ENCODE results near the gene CD101.
A peak's percentile ranks its signal among the peaks of the same experiment; 100 is the strongest.

Gene CD101

GRCh38 chr1:117008656-117009055, 7.1 kb downstream of the CD101 start:
- no peak for FAIRE-seq
- DNase-seq (ENCODE audit: insufficient read length, low spot score): no peak
- TF ChIP-seq TAF1 (IDR thresholded peaks at IDR 0.05; ENCODE audit: low read depth, low read length): no peak
- no peak for TF ChIP-seq POU2F2 (IDR thresholded peaks at IDR 0.05; ENCODE audit: low read depth, low read length)
- TF ChIP-seq SPI1 (IDR thresholded peaks at IDR 0.05; ENCODE audit: low read depth, low read length): no peak
- no peak for TF ChIP-seq POLR2A (IDR thresholded peaks at IDR 0.05; ENCODE audit: low read depth, low read length)
- TF ChIP-seq PAX5 (IDR thresholded peaks at IDR 0.05; ENCODE audit: insufficient read depth, low read length, severe bottlenecking): no peak
- TF ChIP-seq POLR2AphosphoS5 (IDR thresholded peaks at IDR 0.05; ENCODE audit: low read depth, low read length): no peak

DNA sequence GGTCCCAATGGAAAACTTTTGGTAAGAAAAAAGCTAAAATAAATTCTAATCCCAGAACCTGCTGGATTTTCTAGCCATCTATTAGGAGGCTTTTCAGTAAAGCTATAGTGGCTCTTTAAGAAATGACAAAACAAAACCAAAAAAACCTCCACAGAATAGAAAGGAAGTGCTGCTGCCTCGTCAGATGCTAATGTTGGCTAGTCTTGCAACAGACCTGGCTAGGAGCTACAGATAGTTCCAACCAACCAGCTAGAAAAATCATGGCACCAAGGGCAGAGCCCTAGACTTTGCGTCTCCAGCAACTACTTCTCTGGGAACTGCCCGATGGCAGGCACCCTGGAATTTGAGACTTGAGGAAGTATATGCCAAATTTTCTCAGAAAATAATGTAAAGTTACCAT, 7.6 kb downstream of the CD101 start:
- DNase-seq (ENCODE audit: insufficient read length, low spot score): no peak

GRCh38 chr1:117010310-117010969, 8.9 kb downstream of the CD101 start:
- no peak for TF ChIP-seq POU2F2 (IDR thresholded peaks at IDR 0.05; ENCODE audit: low read depth, low read length)
- no peak for TF ChIP-seq POLR2A (IDR thresholded peaks at IDR 0.05; ENCODE audit: low read depth, low read length)
- no peak for TF ChIP-seq SPI1 (IDR thresholded peaks at IDR 0.05; ENCODE audit: low read depth, low read length)
- no peak for TF ChIP-seq POLR2AphosphoS5 (IDR thresholded peaks at IDR 0.05; ENCODE audit: low read depth, low read length)
- no peak for TF ChIP-seq PAX5 (IDR thresholded peaks at IDR 0.05; ENCODE audit: insufficient read depth, low read length, severe bottlenecking)
- no peak for TF ChIP-seq TAF1 (IDR thresholded peaks at IDR 0.05; ENCODE audit: low read depth, low read length)
- FAIRE-seq (no peak), DNase-seq (ENCODE audit: insufficient read length, low spot score) (no peak)

More for the DNA sequence above, 7.6 kb downstream of the CD101 start:
- TF ChIP-seq SPI1 (IDR thresholded peaks at IDR 0.05; ENCODE audit: low read depth, low read length) (0 out of 2 replicates have a peak, but pooled peaks have one; percentile 14), TAF1 (IDR thresholded peaks at IDR 0.05; ENCODE audit: low read depth, low read length) (no peak)
- no peak for FAIRE-seq

DNA sequence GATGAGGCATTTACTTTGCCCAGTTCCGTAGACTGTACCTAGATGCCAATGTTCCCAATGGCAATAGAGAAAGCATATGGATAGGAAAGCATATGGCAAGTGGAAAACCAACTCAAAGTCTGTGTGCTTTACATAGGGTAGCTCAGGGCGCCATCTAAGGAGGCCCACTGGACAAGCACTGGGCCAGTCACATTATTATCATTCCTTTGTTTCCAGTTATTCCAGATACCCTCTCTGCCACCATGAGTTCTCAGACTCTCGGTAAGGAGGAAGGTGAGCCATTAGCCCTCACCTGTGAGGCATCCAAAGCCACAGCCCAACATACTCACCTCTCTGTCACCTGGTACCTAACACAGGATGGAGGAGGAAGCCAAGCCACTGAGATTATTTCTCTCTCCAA, 9.8 kb downstream of the CD101 start:
- FAIRE-seq (no peak), DNase-seq (ENCODE audit: insufficient read length, low spot score) (no peak)
- TF ChIP-seq TAF1 (IDR thresholded peaks at IDR 0.05; ENCODE audit: low read depth, low read length) (no peak), POU2F2 (IDR thresholded peaks at IDR 0.05; ENCODE audit: low read depth, low read length) (no peak), POLR2AphosphoS5 (IDR thresholded peaks at IDR 0.05; ENCODE audit: low read depth, low read length) (no peak), SPI1 (IDR thresholded peaks at IDR 0.05; ENCODE audit: low read depth, low read length) (no peak), PAX5 (IDR thresholded peaks at IDR 0.05; ENCODE audit: insufficient read depth, low read length, severe bottlenecking) (no peak), POLR2A (IDR thresholded peaks at IDR 0.05; ENCODE audit: low read depth, low read length) (no peak)

DNA sequence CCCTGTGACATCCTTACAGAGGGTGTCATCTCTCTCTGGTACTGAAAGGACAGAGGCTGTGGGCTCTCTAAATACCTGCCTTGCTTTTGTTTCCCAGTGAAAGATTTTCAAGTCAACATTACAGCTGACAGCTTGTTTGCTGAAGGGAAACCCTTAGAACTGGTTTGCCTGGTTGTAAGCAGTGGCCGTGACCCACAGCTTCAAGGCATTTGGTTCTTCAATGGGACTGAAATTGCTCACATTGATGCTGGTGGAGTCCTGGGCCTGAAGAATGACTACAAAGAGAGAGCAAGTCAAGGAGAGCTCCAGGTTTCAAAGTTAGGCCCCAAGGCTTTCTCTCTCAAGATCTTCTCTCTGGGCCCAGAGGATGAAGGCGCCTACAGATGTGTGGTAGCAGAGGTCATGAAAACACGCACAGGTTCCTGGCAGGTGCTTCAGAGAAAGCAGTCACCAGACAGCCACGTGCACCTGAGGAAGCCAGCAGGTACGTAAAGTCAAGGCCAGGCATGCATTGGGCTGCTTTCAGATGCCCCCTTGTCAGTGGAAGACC, 11.8 kb downstream of the CD101 start:
- FAIRE-seq: no peak
- no peak for TF ChIP-seq SPI1 (IDR thresholded peaks at IDR 0.05; ENCODE audit: low read depth, low read length)
- no peak for TF ChIP-seq TAF1 (IDR thresholded peaks at IDR 0.05; ENCODE audit: low read depth, low read length)
- DNase-seq (ENCODE audit: insufficient read length, low spot score): no peak

GRCh38 chr1:117014209-117014608, 12.6 kb downstream of the CD101 start:
- no peak for FAIRE-seq
- no peak for DNase-seq (ENCODE audit: insufficient read length, low spot score)
- no peak for TF ChIP-seq TAF1 (IDR thresholded peaks at IDR 0.05; ENCODE audit: low read depth, low read length)
- TF ChIP-seq PAX5 (IDR thresholded peaks at IDR 0.05; ENCODE audit: insufficient read depth, low read length, severe bottlenecking): no peak
- no peak for TF ChIP-seq POLR2AphosphoS5 (IDR thresholded peaks at IDR 0.05; ENCODE audit: low read depth, low read length)
- TF ChIP-seq POU2F2 (IDR thresholded peaks at IDR 0.05; ENCODE audit: low read depth, low read length): no peak
- TF ChIP-seq SPI1 (IDR thresholded peaks at IDR 0.05; ENCODE audit: low read depth, low read length): no peak
- no peak for TF ChIP-seq POLR2A (IDR thresholded peaks at IDR 0.05; ENCODE audit: low read depth, low read length)

GRCh38 chr1:117015724-117016123, 14.2 kb downstream of the CD101 start:
- TF ChIP-seq TAF1 (IDR thresholded peaks at IDR 0.05; ENCODE audit: low read depth, low read length) (no peak), POLR2AphosphoS5 (IDR thresholded peaks at IDR 0.05; ENCODE audit: low read depth, low read length) (no peak), POLR2A (IDR thresholded peaks at IDR 0.05; ENCODE audit: low read depth, low read length) (no peak), SPI1 (IDR thresholded peaks at IDR 0.05; ENCODE audit: low read depth, low read length) (no peak), POU2F2 (IDR thresholded peaks at IDR 0.05; ENCODE audit: low read depth, low read length) (no peak), PAX5 (IDR thresholded peaks at IDR 0.05; ENCODE audit: insufficient read depth, low read length, severe bottlenecking) (no peak)
- no peak for FAIRE-seq
- DNase-seq (ENCODE audit: insufficient read length, low spot score): no peak

DNA sequence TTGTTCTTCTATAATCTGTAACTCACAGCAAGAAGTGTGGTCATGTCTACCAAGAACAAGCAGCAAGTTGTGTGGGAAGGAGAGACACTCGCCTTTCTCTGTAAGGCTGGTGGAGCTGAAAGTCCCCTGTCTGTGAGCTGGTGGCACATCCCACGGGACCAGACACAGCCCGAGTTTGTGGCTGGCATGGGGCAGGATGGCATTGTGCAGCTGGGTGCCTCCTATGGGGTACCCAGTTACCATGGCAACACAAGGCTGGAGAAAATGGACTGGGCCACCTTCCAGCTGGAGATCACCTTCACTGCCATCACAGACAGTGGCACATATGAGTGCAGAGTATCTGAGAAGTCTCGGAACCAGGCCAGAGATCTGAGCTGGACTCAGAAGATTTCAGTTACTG, 15.5 kb downstream of the CD101 start:
- DNase-seq (ENCODE audit: insufficient read length, low spot score) (no peak), FAIRE-seq (no peak)
- no peak for TF ChIP-seq POU2F2 (IDR thresholded peaks at IDR 0.05; ENCODE audit: low read depth, low read length)

DNA sequence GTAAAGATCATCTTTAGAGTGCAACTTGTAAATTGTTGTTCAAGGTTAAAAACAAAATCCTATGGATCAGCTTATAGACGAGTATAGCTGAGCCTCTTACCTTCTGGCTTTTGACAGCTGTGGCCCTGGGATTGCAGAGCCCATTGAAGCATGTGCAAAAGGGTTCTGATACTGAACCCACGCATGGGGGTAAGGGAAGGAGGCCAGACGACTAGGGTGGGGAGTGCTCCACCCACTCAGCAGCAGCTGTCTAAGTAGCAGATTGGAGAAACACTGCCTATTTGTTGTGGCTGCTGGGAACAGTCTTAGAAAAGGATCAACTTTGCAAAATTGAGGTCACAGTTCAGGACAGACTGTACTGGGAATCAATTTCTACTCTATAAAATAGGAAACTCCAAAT, 16.1 kb downstream of the CD101 start:
- TF ChIP-seq POLR2A (IDR thresholded peaks at IDR 0.05; ENCODE audit: low read depth, low read length): no peak
- no peak for TF ChIP-seq SPI1 (IDR thresholded peaks at IDR 0.05; ENCODE audit: low read depth, low read length)
- no peak for TF ChIP-seq POU2F2 (IDR thresholded peaks at IDR 0.05; ENCODE audit: low read depth, low read length)
- no peak for TF ChIP-seq TAF1 (IDR thresholded peaks at IDR 0.05; ENCODE audit: low read depth, low read length)
- no peak for TF ChIP-seq PAX5 (IDR thresholded peaks at IDR 0.05; ENCODE audit: insufficient read depth, low read length, severe bottlenecking)
- TF ChIP-seq POLR2AphosphoS5 (IDR thresholded peaks at IDR 0.05; ENCODE audit: low read depth, low read length): no peak
- DNase-seq (ENCODE audit: insufficient read length, low spot score) (no peak), FAIRE-seq (no peak)

- no peak for DNase-seq (ENCODE audit: insufficient read length, low spot score)
- FAIRE-seq: no peak
These were observed 19.1 kb downstream of the CD101 start for GRCh38 chr1:117020526-117021156.

More at GRCh38 chr1:117020526-117021156, 19.1 kb downstream of the CD101 start:
- TF ChIP-seq POU2F2 (IDR thresholded peaks at IDR 0.05; ENCODE audit: low read depth, low read length) (no peak), POLR2A (IDR thresholded peaks at IDR 0.05; ENCODE audit: low read depth, low read length) (no peak), TAF1 (IDR thresholded peaks at IDR 0.05; ENCODE audit: low read depth, low read length) (no peak), PAX5 (IDR thresholded peaks at IDR 0.05; ENCODE audit: insufficient read depth, low read length, severe bottlenecking) (no peak), POLR2AphosphoS5 (IDR thresholded peaks at IDR 0.05; ENCODE audit: low read depth, low read length) (no peak), SPI1 (IDR thresholded peaks at IDR 0.05; ENCODE audit: low read depth, low read length) (no peak)
